Ascending aorta (tissue), 2 donors: ENCODE results near the gene COL5A3. TPM values are rescaled to one million over a fixed set of nuclear protein-coding genes. Genes with fewer than 3 reads are reported as not detected.

Experiments used
- DNase-seq, 2 donors: peaks; one replicate each; pipeline ENCODE4 v3.0.0-alpha.2; 2019; ENCODE audit warnings: low spot score in 2 of 2
- H3K27ac ChIP-seq, 2 donors: fragments of 200-600 bp; sonication (generic); one replicate each; pipeline ENCODE4 v1.5.1; 2016 to 2017; ENCODE audit warnings: mild to moderate bottlenecking in 1 of 2
- H3K27me3 ChIP-seq: fragments of 200-600 bp; sonication (generic); one replicate; pipeline ENCODE4 v1.5.1; 2017
- H3K36me3 ChIP-seq, 2 donors: fragments of 200-600 bp; sonication (generic); one replicate each; pipeline ENCODE4 v1.5.1; 2016
- H3K4me1 ChIP-seq, 2 donors: fragments of 200-600 bp; sonication (generic); one replicate each; pipeline ENCODE4 v1.5.1; 2016 to 2017; ENCODE audit warnings: mild to moderate bottlenecking in 1 of 2
- H3K4me3 ChIP-seq, 2 donors: fragments of 200-600 bp; sonication (generic); one replicate each; pipeline ENCODE4 v1.5.1; 2016 to 2017; ENCODE audit warnings: mild to moderate bottlenecking in 1 of 2
- H3K9me3 ChIP-seq, 2 donors: fragments of 200-600 bp; sonication (generic); one replicate each; pipeline ENCODE4 v1.5.1; 2016
- CTCF ChIP-seq, 3 experiments: fragments of 200-600 bp in 2 of 3; fragments of 450-650 bp in 1 of 3; sonication (generic) in 2 of 3; IDR thresholded peaks; one replicate each; pipeline ENCODE4 v1.5.1; 2016 to 2019; ENCODE audit warnings: antibody characterized with exemption in 3 of 3, mild to moderate bottlenecking in 1 of 3, moderate library complexity in 1 of 3
- intact Hi-C: fragments of 100-400 bp; cut with DNase I; formaldehyde crosslinking; loops from one replicate; pipeline ENCODE4 v1.15.1; 2023
- total RNA-seq: library from RNA; depleted of rRNA; stranded (reverse); fragments of >200 nt; gene quantifications from one replicate; pipeline ENCODE4 v1.1.0, GENCODE V29; 2016

COL5A3 gene
- total RNA-seq, 1 donor from 2014 or later = 13.6 TPM

GRCh38 chr19:9943744-9944143 is 66.6 kb downstream of the COL5A3 start:
- intact Hi-C loops = no loop called here
- Histone ChIP-seq H3K36me3 (no peaks in the 10 kb centered on the region), H3K27me3 (no peaks in the 10 kb centered on the region), H3K27ac (no peak overlapping the region), H3K4me3 (no peak overlapping the region), H3K9me3 (peaks cover 0 to 8% of the 10 kb centered on the region in 2 donors), H3K4me1 (peaks cover 3 to 19% of the 10 kb centered on the region in 2 donors)
- TF ChIP-seq CTCF (IDR thresholded peaks at IDR 0.05) = no peak
- DNase-seq = no peak

GRCh38 chr19:9941671-9942070 is 68.6 kb downstream of the COL5A3 start:
- intact Hi-C loops = no loop called here
- H3K4me3 ChIP-seq = no peak overlapping the region
- no peak overlapping the region for H3K27ac ChIP-seq
- no peak for TF ChIP-seq CTCF (IDR thresholded peaks at IDR 0.05)
- peaks cover 3 to 17% of the 10 kb centered on the region in 2 donors for H3K4me1 ChIP-seq
- peaks cover 1% of the 10 kb centered on the region for H3K27me3 ChIP-seq
- DNase-seq = no peak
- no peaks in the 10 kb centered on the region for H3K36me3 ChIP-seq
- H3K9me3 ChIP-seq = peaks cover 0 to 8% of the 10 kb centered on the region in 2 donors

- Histone ChIP-seq H3K27me3 (peaks cover 5% of the 10 kb centered on the region), H3K4me3 (no peak overlapping the region), H3K4me1 (peaks cover 6 to 13% of the 10 kb centered on the region in 2 donors), H3K36me3 (no peaks in the 10 kb centered on the region), H3K27ac (no peak overlapping the region), H3K9me3 (peaks cover 0 to 8% of the 10 kb centered on the region in 2 donors)
- TF ChIP-seq CTCF (IDR thresholded peaks at IDR 0.05) = no peak
- DNase-seq = no peak
- intact Hi-C loops = no loop called here
These were observed 69.1 kb downstream of the COL5A3 start for GRCh38 chr19:9941231-9941630.

- peaks cover 0 to 8% of the 10 kb centered on the region in 2 donors for H3K9me3 ChIP-seq
- peaks cover 2 to 12% of the 10 kb centered on the region in 2 donors for H3K4me1 ChIP-seq
- H3K36me3 ChIP-seq = no peaks in the 10 kb centered on the region
- no peak overlapping the region for H3K4me3 ChIP-seq
- H3K27me3 ChIP-seq = peaks cover 5% of the 10 kb centered on the region
- H3K27ac ChIP-seq = no peak overlapping the region
- DNase-seq = no peak
- intact Hi-C loops = no loop called here
- no peak for TF ChIP-seq CTCF (IDR thresholded peaks at IDR 0.05)
These were observed 69.5 kb downstream of the COL5A3 start for GRCh38 chr19:9940778-9941177.

- TF ChIP-seq CTCF (IDR thresholded peaks at IDR 0.05) = no peak
- H3K4me3 ChIP-seq = no peak overlapping the region
- intact Hi-C loops = loop anchor here (10.0 kb wide), 1 partner anchor 165 kb away; the partner anchor contains the start of genes ANGPTL6 and PPAN
- H3K27ac ChIP-seq = no peak overlapping the region
- peaks cover 5% of the 10 kb centered on the region for H3K27me3 ChIP-seq
- peaks cover 0 to 8% of the 10 kb centered on the region in 2 donors for H3K9me3 ChIP-seq
- H3K4me1 ChIP-seq = peaks cover 2 to 6% of the 10 kb centered on the region in 2 donors
- no peaks in the 10 kb centered on the region for H3K36me3 ChIP-seq
- no peak for DNase-seq
These were observed 70.9 kb downstream of the COL5A3 start for GRCh38 chr19:9939301-9939913.
